GM12878 (cell line): ENCODE measurements around the gene STK10. TPM values are rescaled to one million over a fixed set of nuclear protein-coding genes. Genes with fewer than 3 reads are reported as not detected.

ENCODE experiments used
- ATF7 ChIP-seq: fragments of 450-650 bp; IDR thresholded peaks from 2 replicates; pipeline ENCODE4 v1.6.1; 2016; ENCODE audit warnings: low read depth, mild to moderate bottlenecking
- FOXK2 ChIP-seq: fragments of 450-650 bp; IDR thresholded peaks from 2 replicates; pipeline ENCODE4 v1.6.1; 2017; ENCODE audit warnings: mild to moderate bottlenecking, moderate library complexity
- HDAC2 ChIP-seq: fragments of 200-600 bp; sonication (generic); IDR thresholded peaks from 2 replicates; pipeline ENCODE4 v1.6.1; 2017
- HDGF ChIP-seq: fragments of 450-650 bp; IDR thresholded peaks from 2 replicates; pipeline ENCODE4 v1.6.1; 2016; ENCODE audit warnings: antibody characterized with exemption
- IRF4 ChIP-seq: IDR thresholded peaks from 2 replicates; pipeline ENCODE4 v1.6.1; 2011; ENCODE audit warnings: low read depth, low read length
- LARP7 ChIP-seq: fragments of 450-650 bp; IDR thresholded peaks from 2 replicates; pipeline ENCODE4 v1.6.1; 2017; ENCODE audit warnings: mild to moderate bottlenecking
- MYC ChIP-seq: IDR thresholded peaks from 2 replicates; pipeline ENCODE4 v1.6.1; 2011; ENCODE audit warnings: mild to moderate bottlenecking, low read length, moderate library complexity, inconsistent platforms; ENCODE audit not compliant: insufficient read depth, insufficient replicate concordance, insufficient read length, severe bottlenecking
- POLR2AphosphoS2 ChIP-seq: IDR thresholded peaks from 2 replicates; pipeline ENCODE4 v1.6.1; 2011; ENCODE audit warnings: low read depth, mild to moderate bottlenecking, low read length, improper control_type of control experiment, moderate library complexity
- YY1 ChIP-seq: IDR thresholded peaks from 2 replicates; pipeline ENCODE4 v1.6.1; 2011; ENCODE audit warnings: low read depth, mild to moderate bottlenecking, low read length
- ZNF24 ChIP-seq: fragments of 450-650 bp; IDR thresholded peaks from 2 replicates; pipeline ENCODE4 v1.6.1; 2017; ENCODE audit warnings: antibody characterized with exemption, mild to moderate bottlenecking
- ZZZ3 ChIP-seq: IDR thresholded peaks from 2 replicates; pipeline ENCODE4 v1.6.1; 2011; ENCODE audit warnings: low read depth; ENCODE audit not compliant: control insufficient read depth, insufficient read length
- polyA plus RNA-seq, 11 experiments: library from polyadenylated mRNA; depleted of rRNA in 4 of 11; unstranded in 6 of 11; stranded (reverse) in 5 of 11; fragments of >200 nt; fragmentation: Nextera tagmentation in 4 of 11; fragmentation: Illumina TruSeq in 1 of 11; extraction: Ambion mirVana in 4 of 11; extraction: Trizol in 1 of 11; gene quantifications; 1 replicate in 1 of 11; 2 replicates in 10 of 11; pipeline versions ENCODE4 v1.2.1 to v1.2.3, GENCODE V29; 2011 to 2016; ENCODE audit warnings: inconsistent platforms in 2 of 11, missing spikeins in 2 of 11, low read depth in 1 of 11
- total RNA-seq, 4 experiments: library from RNA; depleted of rRNA in 3 of 4; stranded (reverse); fragments of >200 nt in 3 of 4; fragmentation: Illumina TruSeq in 1 of 4; extraction: Trizol in 1 of 4; gene quantifications; 2 replicates each; pipeline versions ENCODE4 v1.2.1 to v1.2.3, GENCODE V29; 2013 to 2021
- TF ChIP-seq, protein P1 (sequence below): IDR thresholded peaks from 2 replicates; pipeline ENCODE4 v1.6.1; 2011; ENCODE audit warnings: borderline replicate concordance, low read depth, mild to moderate bottlenecking, moderate library complexity, low read length; ENCODE audit not compliant: insufficient read depth, poor library complexity, severe bottlenecking
- TF ChIP-seq, protein P2 (sequence below): fragments of 450-650 bp; IDR thresholded peaks from 2 replicates; pipeline ENCODE4 v1.6.1; 2017; ENCODE audit warnings: mild to moderate bottlenecking, moderate library complexity
- TF ChIP-seq, protein P3 (sequence below): fragments of 150-350 bp; IDR thresholded peaks from 2 replicates; pipeline ENCODE4 v1.6.1; 2016; ENCODE audit warnings: low read depth, low read length
- TF ChIP-seq, protein P4 (sequence below): fragments of 450-650 bp; IDR thresholded peaks from 2 replicates; pipeline ENCODE4 v1.6.1; 2017; ENCODE audit warnings: low read depth, mild to moderate bottlenecking, moderate library complexity
- TF ChIP-seq, protein P5 (sequence below): fragments of 450-650 bp; conservative IDR thresholded peaks from 2 replicates; pipeline ENCODE4 v1.6.1; 2017; ENCODE audit warnings: mild to moderate bottlenecking, moderate library complexity

Gene STK10
- total and polyA plus RNA-seq, 10 of the 15 experiments (the other 5 are each of a cell fraction or from before 2014, with no cell fraction given) = 14.2 to 96.4 (median 50.6) TPM

DNA sequence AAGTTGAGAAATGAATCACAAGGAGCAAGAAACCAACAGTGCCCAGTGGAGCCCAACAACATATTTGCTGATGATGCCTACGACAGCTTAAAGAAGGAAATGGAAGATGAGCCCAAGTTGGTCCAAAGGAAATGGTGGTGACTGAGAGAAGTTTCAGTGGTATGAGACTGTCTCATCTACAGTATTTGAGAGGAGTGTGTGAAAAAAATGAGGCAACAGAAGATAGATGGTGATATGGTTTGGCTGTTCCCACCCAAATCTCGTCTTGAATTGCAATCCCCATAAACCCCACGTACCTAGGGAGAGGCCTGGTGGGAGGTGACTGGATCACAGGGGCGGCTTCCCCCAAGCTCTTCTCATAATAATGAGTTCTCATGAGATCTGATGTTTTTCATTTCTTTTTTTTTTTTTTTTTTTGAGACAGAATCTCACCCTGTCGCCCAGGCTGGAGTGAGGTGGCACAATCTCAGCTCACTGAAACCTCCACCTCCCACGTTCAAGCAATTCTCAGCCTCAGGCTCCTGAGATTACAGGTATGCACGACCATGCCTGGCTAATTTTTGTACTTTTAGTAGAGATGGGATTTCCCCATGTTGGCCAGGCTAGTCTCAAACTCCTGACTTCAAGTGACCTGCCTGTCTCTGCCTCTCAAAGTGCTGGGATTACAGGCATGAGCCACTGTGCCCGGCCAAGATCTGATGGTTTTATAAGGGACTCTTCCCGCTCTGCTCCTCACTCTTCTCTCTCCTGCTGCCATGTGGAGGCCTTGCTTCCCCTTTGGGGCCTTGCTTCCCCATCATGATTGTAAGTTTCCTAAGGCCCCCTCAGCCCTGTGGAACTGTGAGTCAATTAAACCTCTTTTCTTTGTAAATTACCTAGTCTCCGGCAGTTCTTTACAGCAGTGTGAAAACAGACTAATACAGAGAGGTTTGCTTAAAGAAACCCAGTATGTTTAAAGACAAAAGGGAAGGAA, 36.2 kb upstream of the STK10 start (continued):
- TF ChIP-seq ATF7 (peak; percentile 67), LARP7 (no peak), HDAC2 (no peak), FOXK2 (no peak), HDGF (no peak), ZZZ3 (no peak), POLR2AphosphoS2 (no peak), ZNF24 (no peak), MYC (no peak), YY1 (peak; percentile 81; the same call in 1 of the 2 replicates), IRF4 (peak; percentile 67; the same call in 1 of the 2 replicates)
- TF ChIP-seq, protein P1, sequence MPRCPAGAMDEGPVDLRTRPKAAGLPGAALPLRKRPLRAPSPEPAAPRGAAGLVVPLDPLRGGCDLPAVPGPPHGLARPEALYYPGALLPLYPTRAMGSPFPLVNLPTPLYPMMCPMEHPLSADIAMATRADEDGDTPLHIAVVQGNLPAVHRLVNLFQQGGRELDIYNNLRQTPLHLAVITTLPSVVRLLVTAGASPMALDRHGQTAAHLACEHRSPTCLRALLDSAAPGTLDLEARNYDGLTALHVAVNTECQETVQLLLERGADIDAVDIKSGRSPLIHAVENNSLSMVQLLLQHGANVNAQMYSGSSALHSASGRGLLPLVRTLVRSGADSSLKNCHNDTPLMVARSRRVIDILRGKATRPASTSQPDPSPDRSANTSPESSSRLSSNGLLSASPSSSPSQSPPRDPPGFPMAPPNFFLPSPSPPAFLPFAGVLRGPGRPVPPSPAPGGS = peak; percentile 96
- TF ChIP-seq, protein P2, sequence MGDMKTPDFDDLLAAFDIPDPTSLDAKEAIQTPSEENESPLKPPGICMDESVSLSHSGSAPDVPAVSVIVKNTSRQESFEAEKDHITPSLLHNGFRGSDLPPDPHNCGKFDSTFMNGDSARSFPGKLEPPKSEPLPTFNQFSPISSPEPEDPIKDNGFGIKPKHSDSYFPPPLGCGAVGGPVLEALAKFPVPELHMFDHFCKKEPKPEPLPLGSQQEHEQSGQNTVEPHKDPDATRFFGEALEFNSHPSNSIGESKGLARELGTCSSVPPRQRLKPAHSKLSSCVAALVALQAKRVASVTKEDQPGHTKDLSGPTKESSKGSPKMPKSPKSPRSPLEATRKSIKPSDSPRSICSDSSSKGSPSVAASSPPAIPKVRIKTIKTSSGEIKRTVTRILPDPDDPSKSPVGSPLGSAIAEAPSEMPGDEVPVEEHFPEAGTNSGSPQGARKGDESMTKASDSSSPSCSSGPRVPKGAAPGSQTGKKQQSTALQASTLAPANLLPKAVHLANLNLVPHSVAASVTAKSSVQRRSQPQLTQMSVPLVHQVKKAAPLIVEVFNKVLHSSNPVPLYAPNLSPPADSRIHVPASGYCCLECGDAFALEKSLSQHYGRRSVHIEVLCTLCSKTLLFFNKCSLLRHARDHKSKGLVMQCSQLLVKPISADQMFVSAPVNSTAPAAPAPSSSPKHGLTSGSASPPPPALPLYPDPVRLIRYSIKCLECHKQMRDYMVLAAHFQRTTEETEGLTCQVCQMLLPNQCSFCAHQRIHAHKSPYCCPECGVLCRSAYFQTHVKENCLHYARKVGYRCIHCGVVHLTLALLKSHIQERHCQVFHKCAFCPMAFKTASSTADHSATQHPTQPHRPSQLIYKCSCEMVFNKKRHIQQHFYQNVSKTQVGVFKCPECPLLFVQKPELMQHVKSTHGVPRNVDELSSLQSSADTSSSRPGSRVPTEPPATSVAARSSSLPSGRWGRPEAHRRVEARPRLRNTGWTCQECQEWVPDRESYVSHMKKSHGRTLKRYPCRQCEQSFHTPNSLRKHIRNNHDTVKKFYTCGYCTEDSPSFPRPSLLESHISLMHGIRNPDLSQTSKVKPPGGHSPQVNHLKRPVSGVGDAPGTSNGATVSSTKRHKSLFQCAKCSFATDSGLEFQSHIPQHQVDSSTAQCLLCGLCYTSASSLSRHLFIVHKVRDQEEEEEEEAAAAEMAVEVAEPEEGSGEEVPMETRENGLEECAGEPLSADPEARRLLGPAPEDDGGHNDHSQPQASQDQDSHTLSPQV = no peak
- TF ChIP-seq, protein P3, sequence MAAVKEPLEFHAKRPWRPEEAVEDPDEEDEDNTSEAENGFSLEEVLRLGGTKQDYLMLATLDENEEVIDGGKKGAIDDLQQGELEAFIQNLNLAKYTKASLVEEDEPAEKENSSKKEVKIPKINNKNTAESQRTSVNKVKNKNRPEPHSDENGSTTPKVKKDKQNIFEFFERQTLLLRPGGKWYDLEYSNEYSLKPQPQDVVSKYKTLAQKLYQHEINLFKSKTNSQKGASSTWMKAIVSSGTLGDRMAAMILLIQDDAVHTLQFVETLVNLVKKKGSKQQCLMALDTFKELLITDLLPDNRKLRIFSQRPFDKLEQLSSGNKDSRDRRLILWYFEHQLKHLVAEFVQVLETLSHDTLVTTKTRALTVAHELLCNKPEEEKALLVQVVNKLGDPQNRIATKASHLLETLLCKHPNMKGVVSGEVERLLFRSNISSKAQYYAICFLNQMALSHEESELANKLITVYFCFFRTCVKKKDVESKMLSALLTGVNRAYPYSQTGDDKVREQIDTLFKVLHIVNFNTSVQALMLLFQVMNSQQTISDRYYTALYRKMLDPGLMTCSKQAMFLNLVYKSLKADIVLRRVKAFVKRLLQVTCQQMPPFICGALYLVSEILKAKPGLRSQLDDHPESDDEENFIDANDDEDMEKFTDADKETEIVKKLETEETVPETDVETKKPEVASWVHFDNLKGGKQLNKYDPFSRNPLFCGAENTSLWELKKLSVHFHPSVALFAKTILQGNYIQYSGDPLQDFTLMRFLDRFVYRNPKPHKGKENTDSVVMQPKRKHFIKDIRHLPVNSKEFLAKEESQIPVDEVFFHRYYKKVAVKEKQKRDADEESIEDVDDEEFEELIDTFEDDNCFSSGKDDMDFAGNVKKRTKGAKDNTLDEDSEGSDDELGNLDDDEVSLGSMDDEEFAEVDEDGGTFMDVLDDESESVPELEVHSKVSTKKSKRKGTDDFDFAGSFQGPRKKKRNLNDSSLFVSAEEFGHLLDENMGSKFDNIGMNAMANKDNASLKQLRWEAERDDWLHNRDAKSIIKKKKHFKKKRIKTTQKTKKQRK = no peak
- TF ChIP-seq, protein P4, sequence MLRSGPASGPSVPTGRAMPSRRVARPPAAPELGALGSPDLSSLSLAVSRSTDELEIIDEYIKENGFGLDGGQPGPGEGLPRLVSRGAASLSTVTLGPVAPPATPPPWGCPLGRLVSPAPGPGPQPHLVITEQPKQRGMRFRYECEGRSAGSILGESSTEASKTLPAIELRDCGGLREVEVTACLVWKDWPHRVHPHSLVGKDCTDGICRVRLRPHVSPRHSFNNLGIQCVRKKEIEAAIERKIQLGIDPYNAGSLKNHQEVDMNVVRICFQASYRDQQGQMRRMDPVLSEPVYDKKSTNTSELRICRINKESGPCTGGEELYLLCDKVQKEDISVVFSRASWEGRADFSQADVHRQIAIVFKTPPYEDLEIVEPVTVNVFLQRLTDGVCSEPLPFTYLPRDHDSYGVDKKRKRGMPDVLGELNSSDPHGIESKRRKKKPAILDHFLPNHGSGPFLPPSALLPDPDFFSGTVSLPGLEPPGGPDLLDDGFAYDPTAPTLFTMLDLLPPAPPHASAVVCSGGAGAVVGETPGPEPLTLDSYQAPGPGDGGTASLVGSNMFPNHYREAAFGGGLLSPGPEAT = peak; percentile 39; the same call in 1 of the 2 replicates
- TF ChIP-seq, protein P5, sequence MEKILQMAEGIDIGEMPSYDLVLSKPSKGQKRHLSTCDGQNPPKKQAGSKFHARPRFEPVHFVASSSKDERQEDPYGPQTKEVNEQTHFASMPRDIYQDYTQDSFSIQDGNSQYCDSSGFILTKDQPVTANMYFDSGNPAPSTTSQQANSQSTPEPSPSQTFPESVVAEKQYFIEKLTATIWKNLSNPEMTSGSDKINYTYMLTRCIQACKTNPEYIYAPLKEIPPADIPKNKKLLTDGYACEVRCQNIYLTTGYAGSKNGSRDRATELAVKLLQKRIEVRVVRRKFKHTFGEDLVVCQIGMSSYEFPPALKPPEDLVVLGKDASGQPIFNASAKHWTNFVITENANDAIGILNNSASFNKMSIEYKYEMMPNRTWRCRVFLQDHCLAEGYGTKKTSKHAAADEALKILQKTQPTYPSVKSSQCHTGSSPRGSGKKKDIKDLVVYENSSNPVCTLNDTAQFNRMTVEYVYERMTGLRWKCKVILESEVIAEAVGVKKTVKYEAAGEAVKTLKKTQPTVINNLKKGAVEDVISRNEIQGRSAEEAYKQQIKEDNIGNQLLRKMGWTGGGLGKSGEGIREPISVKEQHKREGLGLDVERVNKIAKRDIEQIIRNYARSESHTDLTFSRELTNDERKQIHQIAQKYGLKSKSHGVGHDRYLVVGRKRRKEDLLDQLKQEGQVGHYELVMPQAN = no peak
